Posterior vena cava (tissue), 2 donors: ENCODE data around the gene ADGRF5. TPM values are rescaled to one million over a fixed set of nuclear protein-coding genes. Genes with fewer than 3 reads are reported as not detected.
"Not testable (repeated sequence)": the region's sequence is repeated elsewhere in the genome, so short reads cannot be mapped to it uniquely, and the experiment has no call there.

Experiments
- DNase-seq: peaks from one replicate; pipeline ENCODE4 v3.0.0-alpha.2; 2020; ENCODE audit warnings: low spot score
- intact Hi-C, 2 donors: fragments of 100-400 bp; cut with DNase I; formaldehyde crosslinking; loops; one replicate each; pipeline versions ENCODE4 v1.14.1 to v1.14.2; 2022 to 2023
- total RNA-seq, 2 donors: library from RNA; stranded (reverse); fragmentation: NEBNext Ultra II Directional; extraction: Animal tissue kit (Norgen Biotek cat#: 25700); gene quantifications; one replicate each; pipeline ENCODE4 v1.2.1, GENCODE V29; 2021
- donor health status: DM: yes; HTN: yes; CAD: no.
- donor health status: DM: yes; HTN: yes; CAD: no.

The ADGRF5 gene
- total RNA-seq, 2 donors from 2014 or later, result 24.1 to 37.4 TPM

DNA sequence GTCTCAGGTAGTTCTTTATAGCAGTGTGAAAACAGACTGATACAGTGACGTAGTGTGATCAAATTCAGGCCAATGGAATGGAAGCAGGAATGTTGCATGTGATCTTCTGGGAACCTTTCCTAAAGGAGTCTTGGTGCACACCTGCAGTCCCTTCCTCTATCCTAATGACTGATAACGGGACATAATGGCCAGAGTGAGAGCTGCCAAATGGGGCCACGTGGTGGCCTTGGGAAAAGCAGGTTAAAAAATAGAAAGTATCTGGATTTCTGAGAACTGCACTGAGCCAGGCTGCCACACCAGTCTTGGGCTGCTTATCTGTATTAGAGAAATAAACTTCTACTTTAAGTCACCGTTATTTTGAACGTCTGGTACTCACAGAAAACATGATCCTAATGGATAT lies 76.6 kb downstream of the ADGRF5 start:
- intact Hi-C loops, result loop anchor here (5.0 to 10.0 kb wide), 2 partner anchors 152 to 160 kb away; no protein-coding TSS in a partner anchor
- no peak for DNase-seq

DNA sequence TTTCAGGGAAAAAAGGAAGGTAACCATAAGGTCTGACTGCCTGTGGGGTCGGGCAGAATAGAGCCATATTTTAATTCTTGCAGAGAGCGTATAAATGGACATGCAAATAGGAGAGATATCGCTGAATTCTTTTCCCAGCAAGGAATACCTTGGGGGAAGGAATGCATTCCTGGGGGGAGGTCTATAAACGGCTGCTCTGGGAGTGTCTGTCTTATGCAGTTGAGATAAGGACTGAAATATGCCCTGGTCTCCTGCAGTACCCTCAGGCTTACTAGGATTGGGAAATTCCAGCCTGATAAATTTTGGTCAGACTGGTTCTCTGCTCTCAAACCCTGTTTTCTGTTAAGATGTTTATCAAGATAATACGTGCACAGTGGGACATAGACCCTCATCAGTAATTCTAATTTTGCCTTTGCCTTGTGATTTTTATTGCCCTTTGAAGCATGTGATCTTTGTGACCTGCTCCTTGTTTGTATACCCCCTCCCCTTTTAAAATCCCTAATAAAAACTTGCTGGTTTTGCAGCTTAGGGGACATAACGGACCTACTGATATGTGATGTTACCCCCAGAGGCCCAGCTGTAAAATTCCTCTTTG lies 79.4 kb downstream of the ADGRF5 start:
- intact Hi-C loops, result loop anchor here in 1 of 2 donors (10.0 kb wide), 1 partner anchor 162 kb away; no protein-coding TSS in a partner anchor
- DNase-seq, result not testable (repeated sequence)

DNA sequence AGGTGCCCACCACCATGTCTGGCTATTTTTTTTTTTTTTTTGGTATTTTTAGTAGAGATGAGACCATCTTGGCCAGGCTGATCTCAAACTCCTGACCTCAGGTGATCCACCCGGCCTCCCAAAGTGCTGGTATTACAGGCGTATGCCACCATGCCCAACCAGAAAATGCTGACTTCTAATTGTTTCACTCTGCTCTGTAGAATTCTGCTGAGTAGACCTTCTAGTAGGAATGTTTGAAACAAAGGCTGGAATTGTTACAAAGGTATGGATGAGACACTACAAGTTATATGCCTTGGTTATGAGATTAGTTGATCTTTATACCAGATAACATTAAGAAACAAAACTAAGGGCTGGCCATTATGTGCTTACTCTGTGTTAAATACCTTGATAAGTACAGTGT lies 83.7 kb downstream of the ADGRF5 start:
- DNase-seq, result no peak
- intact Hi-C loops, result no loop called here

DNA sequence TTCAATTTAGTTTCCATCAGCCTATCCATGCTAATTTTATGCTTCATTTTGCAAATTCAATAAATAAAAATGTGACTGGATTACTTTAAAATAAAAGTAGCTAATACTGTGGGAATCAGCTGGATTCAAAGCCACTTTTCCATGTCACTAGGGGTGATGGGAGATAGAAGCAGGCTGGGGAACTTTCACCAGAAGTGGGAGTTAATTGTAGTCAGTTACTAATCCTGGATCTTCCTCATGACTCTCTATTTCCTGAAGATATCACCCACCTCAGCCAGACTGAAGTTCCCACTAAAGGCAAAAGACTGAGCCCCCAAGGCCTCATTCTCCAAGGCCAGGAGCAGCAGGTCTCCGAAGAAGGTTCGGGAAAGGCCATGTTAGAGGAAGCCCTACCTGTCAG lies 86.7 kb downstream of the ADGRF5 start:
- intact Hi-C loops, DNase-seq: not testable (repeated sequence)

DNA sequence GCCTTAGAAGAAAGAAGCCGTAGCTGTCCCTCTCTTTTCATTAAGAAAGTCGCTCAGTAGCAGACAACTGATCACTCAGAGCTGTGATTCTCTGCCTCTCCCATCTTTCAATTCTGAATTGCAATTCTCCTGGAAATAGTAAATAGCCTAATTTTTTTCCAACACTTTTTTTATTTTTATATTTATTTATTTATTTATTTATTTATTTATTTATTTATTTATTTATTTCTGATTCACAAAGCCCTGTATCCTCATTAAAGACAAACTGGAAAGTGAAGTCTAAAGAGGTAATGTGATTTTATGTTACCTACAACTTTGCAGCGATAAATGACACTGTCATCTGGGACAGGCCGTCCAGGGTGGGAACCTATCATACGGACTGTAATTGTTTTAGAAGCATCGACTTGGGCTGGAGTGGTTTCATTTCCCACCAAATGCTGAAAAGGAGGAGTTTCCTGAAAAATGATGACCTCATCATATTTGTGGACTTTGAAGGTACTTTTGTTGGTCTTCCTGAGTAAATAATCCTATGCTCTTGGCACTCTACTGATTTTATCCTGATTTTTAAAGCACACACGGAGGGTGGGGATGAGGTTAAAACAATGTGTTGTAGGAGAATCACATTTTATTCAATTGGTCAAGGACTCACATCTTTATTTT lies 87.4 kb downstream of the ADGRF5 start:
- DNase-seq, intact Hi-C loops: not testable (repeated sequence)

DNA sequence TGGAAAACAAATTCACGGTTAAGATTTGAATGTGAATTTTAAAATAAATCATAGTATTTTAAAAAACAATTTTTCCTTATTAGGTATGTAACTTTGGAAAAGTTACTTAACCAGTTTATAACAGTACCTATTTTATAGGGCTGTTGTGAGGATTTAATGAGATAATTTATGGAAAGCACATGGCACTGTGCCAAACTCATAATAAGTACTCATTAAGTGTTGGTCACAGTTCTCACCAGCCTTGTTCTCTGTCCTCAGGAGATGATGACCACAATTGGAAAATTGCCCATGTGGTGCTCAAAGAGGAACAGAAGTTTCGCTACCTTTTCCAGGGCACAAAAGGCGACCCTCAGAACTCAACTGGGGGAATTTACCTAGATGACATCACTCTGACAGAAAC lies 88.9 kb downstream of the ADGRF5 start:
- no peak for DNase-seq
- intact Hi-C loops, result no loop called here

DNA sequence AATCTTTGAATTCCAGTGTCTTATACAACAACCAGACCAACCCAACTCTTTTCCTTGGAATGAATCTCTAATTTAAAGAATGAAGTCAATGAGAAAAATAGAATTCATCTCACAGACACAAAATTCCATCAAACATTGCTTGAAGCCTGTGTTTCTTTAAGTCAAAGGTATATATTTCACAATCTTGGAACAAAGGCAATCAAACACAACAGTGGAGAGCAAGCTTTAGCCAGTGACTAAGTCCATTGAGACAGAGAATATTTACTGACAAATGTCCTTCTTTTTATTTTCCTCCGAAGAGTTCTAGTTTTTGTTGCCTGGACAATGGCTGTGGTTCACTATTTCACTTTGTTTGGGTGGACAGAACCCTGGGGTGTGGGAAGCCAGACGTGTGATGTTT lies 92.8 kb downstream of the ADGRF5 start:
- intact Hi-C loops, result no loop called here

DNA sequence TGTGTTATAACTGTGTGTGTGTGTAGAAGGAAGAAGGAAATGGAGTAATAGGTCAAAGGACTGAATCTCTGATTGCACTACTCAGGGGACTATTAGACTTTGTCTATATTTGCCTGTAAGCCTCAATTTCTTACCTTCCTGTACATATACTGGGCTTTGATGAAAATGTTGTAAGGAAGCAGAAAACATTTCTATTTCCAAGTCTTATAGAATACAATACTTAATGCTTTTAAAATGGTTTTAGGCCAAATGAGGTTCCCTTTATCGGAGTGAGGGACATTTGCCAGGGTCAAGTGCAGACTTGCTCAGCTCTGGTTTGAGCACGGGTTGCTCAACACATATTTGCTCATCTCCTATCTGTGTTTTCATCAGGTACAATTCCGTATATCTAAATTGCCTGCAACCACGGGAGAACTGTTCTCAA lies 100.3 kb downstream of the ADGRF5 start:
- DNase-seq, result no peak
- intact Hi-C loops, result no loop called here

More for the DNA sequence above, 92.8 kb downstream of the ADGRF5 start:
- no peak for DNase-seq

DNA sequence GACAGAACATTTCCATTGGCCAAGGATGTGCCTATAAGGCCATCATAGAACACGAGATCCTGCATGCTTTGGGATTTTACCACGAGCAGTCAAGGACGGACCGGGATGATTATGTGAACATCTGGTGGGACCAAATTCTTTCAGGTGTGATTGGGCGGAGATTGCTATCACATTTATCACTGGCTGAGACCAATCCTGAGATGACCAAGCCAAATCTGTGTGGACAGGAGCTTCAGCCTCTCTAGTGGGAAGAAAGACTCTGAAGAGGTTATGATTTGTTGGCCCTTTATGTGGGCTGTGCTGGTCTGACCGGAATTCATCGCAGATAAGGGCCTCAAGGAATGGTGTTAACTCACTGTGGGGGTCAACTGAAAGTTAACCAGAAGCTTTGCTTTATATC lies 102.2 kb downstream of the ADGRF5 start:
- no peak for DNase-seq
- intact Hi-C loops, result no loop called here

DNA sequence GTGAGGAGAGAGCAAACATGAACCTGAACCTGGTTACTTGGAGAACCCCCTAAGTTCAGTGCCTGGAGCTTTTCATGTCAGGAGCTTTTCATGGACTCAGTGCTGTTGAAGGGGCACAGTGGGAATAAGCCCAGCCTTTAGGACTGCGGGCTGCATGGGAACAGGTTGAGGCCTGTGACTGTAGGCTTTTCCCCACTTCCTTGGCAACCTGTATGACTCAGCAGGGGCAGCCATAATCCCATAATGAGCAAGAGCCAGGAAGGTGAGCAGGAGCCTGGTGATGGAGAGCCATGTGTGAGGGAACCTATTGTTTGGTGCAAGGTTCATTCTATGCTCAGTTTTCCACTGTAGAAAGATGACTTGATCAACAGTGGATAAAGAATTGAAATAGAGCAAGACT lies 105.1 kb downstream of the ADGRF5 start:
- peak; percentile 50 for DNase-seq
- intact Hi-C loops, result no loop called here

DNA sequence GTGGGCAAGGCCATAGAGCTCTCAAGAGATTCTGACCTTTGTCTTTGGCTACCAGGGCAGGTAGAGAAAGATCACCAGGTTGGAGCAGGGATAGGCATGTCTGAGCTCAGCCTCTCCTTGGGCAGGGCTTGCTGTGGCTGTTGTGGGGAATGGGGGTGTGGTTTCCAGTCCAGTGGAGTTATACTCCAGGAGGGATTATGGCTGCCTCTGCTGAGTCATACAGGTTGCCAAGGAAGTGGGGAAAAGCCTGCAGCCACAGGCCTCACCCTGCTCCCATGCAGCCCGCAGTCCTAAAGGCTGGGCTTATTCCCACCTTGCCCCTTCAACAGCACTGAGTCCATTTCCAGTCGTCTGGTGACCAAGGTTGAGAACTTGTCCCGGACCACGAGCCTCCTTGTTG lies 106.6 kb downstream of the ADGRF5 start:
- DNase-seq, result peak; percentile 58
- intact Hi-C loops, result no loop called here

DNA sequence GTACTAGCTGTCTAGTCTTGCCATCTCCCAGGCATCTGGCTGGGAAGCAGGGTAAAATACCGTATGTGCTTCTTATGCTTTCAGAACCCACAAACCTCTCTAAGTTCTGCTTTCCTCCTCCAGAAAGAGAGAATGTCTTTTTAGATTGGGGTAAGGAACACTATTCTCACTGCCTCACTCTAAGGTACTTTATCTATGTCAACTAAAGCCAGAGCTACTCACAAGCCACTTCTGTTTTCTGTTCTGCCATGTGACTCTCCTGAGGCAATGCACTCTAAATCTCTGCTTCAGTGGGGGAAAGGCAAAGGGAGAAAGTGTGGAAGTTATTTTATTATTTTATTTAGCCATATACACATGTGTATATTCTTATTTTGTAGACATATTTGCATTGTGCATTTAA lies 112.9 kb downstream of the ADGRF5 start:
- DNase-seq, result no peak
- intact Hi-C loops, result no loop called here

Other genes with a start within 250 kb of the ADGRF5 start
- under 1 TPM; 0.52 to 0.74 TPM for gene TDRD6, start 234.1 kb downstream of the ADGRF5 start, total RNA-seq
- 1 to 10 TPM; 1.5 to 2.7 TPM for gene PLA2G7, start 186.6 kb downstream of the ADGRF5 start, total RNA-seq
- gene ANKRD66, start 175.0 kb downstream of the ADGRF5 start, total RNA-seq, result not detected
- gene MEP1A, start 128.5 kb downstream of the ADGRF5 start, total RNA-seq, result not detected
- not detected for gene ADGRF1, start 120.4 kb upstream of the ADGRF5 start, total RNA-seq